Gastroesophageal sphincter (tissue), 4 donors: Measurements from ENCODE around the gene NUP133. TPM values are rescaled to one million over a fixed set of nuclear protein-coding genes. Genes with fewer than 3 reads are reported as not detected.
"Not testable (repeated sequence)": the region's sequence is repeated elsewhere in the genome, so short reads cannot be mapped to it uniquely, and the experiment has no call there.

Experiments used
- ATAC-seq: fragments of 150-250 bp; one replicate; pipeline ENCODE4 v1.9.1; 2016; ENCODE audit warnings: mild to moderate bottlenecking, moderate library complexity
- H3K27ac ChIP-seq, 4 donors: fragments of 200-600 bp; sonication (generic) in 3 of 4; 1 replicate in 3 of 4; 2 replicates in 1 of 4; pipeline ENCODE4 v1.5.1; 2016 to 2019
- H3K27me3 ChIP-seq: fragments of 200-600 bp; sonication (generic); one replicate; pipeline ENCODE4 v1.5.1; 2019
- H3K36me3 ChIP-seq, 2 donors: fragments of 200-600 bp; sonication (generic); one replicate each; pipeline ENCODE4 v1.5.1; 2019; ENCODE audit warnings: control low read depth in 1 of 2
- H3K4me1 ChIP-seq, 3 donors: fragments of 200-600 bp; sonication (generic); 1 replicate in 2 of 3; 2 replicates in 1 of 3; pipeline ENCODE4 v1.5.1; 2016 to 2019; ENCODE audit warnings: control low read depth in 2 of 3
- H3K4me3 ChIP-seq, 2 donors: fragments of 200-600 bp; sonication (generic); one replicate each; pipeline ENCODE4 v1.5.1; 2019; ENCODE audit warnings: mild to moderate bottlenecking in 1 of 2, moderate library complexity in 1 of 2
- H3K9me3 ChIP-seq, 3 donors: fragments of 200-600 bp; sonication (generic); one replicate each; pipeline ENCODE4 v1.5.1; 2017 to 2019; ENCODE audit warnings: control low read depth in 2 of 3
- EP300 ChIP-seq: sonication (generic); formaldehyde crosslinking; IDR thresholded peaks from one replicate; pipeline ENCODE4 v1.6.1; 2017; ENCODE audit warnings: antibody characterized with exemption, mild to moderate bottlenecking
- POLR2A ChIP-seq, 2 donors: fragments of 450-650 bp; IDR thresholded peaks; one replicate each; pipeline ENCODE4 v1.6.1; 2017; ENCODE audit warnings: antibody characterized with exemption in 2 of 2, mild to moderate bottlenecking in 2 of 2, moderate library complexity in 1 of 2
- POLR2AphosphoS5 ChIP-seq: sonication (generic); formaldehyde crosslinking; IDR thresholded peaks from one replicate; pipeline ENCODE4 v1.6.1; 2017; ENCODE audit warnings: antibody characterized with exemption
- WGBS, 2 donors: methylation state at CpG; one replicate each; pipeline ENCODE4 v1.1.5; 2018; ENCODE audit warnings: low coverage in 1 of 2; 5-methylcytosine and 5-hydroxymethylcytosine counted together
- total RNA-seq, 4 donors: library from RNA; depleted of rRNA; stranded (reverse); fragments of >200 nt; gene quantifications; one replicate each; pipeline ENCODE4 v1.1.0, GENCODE V29; 2016
- TF ChIP-seq, protein P1 (sequence below), 4 experiments: fragments of 200-600 bp in 2 of 4; fragments of 450-650 bp in 2 of 4; sonication (generic) in 1 of 4; IDR thresholded peaks; one replicate each; pipeline ENCODE4 v1.5.1; 2017 to 2019; ENCODE audit warnings: antibody characterized with exemption in 4 of 4, mild to moderate bottlenecking in 2 of 4, moderate library complexity in 2 of 4

Gene NUP133
- total RNA-seq, 4 donors from 2014 or later = 20.5 to 30.2 (median 26.7) TPM

DNA sequence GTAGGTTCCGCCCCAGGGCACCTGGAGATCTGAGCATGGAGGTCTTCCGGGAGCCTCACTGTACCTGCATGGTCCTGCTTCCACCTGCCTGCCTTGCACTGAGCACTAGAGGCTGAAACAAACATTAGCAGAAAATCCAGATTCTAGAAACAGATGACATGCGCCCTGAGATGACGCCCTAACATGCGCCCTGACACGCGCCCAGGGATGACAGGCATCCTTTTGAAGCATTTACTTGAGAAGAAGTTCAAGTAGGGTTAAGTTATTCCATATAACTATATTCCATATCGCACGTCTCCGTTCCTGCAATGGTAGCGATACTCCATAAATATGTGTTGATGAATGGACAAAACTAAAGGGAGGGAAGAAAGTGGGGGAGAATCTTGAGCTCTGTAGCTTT, 87.9 kb downstream of the NUP133 start:
- Histone ChIP-seq H3K4me1 (no peaks in the 10 kb centered on the region), H3K36me3 (no peaks in the 10 kb centered on the region), H3K9me3 (peaks cover 0 to 13% (median 3%) of the 10 kb centered on the region in 3 donors), H3K4me3 (no peak overlapping the region), H3K27me3 (peaks cover 20% of the 10 kb centered on the region), H3K27ac (no peak overlapping the region)
- ATAC-seq = no peak
- 80 to 86% methylated on average over 7 to 9 of the region's 11 CpGs for WGBS, 2 donors
- no peak for TF ChIP-seq EP300
- TF ChIP-seq POLR2AphosphoS5 = no peak
- TF ChIP-seq POLR2A (IDR thresholded peaks at IDR 0.05) = no peak
- TF ChIP-seq, protein P1, sequence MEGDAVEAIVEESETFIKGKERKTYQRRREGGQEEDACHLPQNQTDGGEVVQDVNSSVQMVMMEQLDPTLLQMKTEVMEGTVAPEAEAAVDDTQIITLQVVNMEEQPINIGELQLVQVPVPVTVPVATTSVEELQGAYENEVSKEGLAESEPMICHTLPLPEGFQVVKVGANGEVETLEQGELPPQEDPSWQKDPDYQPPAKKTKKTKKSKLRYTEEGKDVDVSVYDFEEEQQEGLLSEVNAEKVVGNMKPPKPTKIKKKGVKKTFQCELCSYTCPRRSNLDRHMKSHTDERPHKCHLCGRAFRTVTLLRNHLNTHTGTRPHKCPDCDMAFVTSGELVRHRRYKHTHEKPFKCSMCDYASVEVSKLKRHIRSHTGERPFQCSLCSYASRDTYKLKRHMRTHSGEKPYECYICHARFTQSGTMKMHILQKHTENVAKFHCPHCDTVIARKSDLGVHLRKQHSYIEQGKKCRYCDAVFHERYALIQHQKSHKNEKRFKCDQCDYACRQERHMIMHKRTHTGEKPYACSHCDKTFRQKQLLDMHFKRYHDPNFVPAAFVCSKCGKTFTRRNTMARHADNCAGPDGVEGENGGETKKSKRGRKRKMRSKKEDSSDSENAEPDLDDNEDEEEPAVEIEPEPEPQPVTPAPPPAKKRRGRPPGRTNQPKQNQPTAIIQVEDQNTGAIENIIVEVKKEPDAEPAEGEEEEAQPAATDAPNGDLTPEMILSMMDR (IDR thresholded peaks at IDR 0.05) = no peak

DNA sequence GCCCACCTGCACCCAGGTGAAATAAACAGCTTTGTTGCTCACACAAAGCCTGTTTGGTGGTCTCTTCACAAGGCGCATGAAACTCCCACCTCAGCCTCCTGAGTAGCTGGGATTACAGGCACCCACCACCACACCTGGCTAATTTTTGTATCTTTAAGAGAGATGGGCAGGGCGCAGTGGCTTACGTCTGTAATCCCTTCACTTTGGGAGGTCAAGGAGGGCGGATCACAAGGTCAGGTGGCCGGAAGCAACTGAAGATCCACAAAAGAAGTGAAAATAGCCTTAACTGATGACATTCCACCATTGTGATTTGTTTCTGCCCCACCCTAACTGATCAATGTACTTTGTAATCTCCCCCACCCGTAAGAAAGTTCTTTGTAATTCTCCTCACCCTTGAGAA, 89.6 kb downstream of the NUP133 start:
- 56% methylated on average over 1 of the region's 6 CpGs; no CpG with 5 or more reads in 1 of the 2 donors for WGBS, 2 donors
- not testable (repeated sequence) for ATAC-seq, H3K4me3 ChIP-seq

DNA sequence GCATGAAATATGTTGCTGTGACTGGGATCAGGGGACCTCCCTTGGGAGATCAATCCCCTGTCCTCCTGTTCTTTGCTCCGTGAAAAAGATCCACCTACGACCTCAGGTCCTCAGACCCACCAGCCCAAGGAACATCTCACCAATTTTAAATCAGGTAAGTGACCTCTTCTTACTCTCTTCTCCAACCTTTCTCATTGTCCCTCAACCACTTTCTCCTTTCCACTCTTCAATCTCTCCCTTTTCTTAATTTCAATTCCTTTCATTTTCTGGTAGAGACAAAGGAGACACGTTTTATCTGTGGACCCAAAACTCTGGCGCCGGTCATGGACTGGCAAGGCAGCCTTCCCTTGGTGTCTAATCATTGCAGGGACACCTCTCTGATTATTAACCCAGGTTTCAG, 95.3 kb downstream of the NUP133 start:
- Histone ChIP-seq H3K27me3 (peaks cover 38% of the 10 kb centered on the region), H3K4me1 (peaks cover 0 to 39% (median 14%) of the 10 kb centered on the region in 3 donors)
- 50 to 79% methylated on average over 2 to 5 of the region's 5 CpGs for WGBS, 2 donors
- H3K4me3 ChIP-seq, H3K36me3 ChIP-seq, H3K9me3 ChIP-seq, H3K27ac ChIP-seq, ATAC-seq: not testable (repeated sequence)

More for the DNA sequence above, 89.6 kb downstream of the NUP133 start:
- H3K9me3 ChIP-seq, H3K36me3 ChIP-seq, H3K27ac ChIP-seq, H3K4me1 ChIP-seq: not testable (repeated sequence)
- H3K27me3 ChIP-seq = peaks cover 15% of the 10 kb centered on the region

DNA sequence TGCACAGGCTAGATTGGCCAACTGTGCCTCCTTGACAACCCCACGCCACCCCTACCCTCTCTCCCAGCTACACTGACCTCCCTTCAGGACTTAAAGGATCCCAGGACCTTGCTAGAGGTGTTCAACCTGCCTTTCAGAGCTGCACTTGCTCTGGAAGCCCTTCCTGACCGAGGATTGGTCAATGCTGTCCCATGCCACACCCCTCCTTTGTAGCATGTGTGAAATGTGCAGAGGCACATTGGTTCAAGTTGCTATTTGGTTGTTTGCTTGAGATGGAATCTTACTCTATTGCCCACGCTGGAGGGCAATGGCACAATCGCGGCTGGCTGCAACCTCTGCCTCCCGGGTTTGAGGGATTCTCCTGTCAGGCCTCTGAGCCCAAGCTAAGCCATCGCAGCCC, 96.1 kb downstream of the NUP133 start:
- Histone ChIP-seq H3K9me3 (no peaks in the 10 kb centered on the region), H3K4me3 (no peak overlapping the region), H3K27ac (no peak overlapping the region), H3K36me3 (no peaks in the 10 kb centered on the region), H3K4me1 (peaks cover 4 to 47% (median 22%) of the 10 kb centered on the region in 3 donors), H3K27me3 (peaks cover 45% of the 10 kb centered on the region)
- TF ChIP-seq POLR2A (IDR thresholded peaks at IDR 0.05) (no peak), POLR2AphosphoS5 (no peak), EP300 (no peak)
- TF ChIP-seq, protein P1 (IDR thresholded peaks at IDR 0.05) = no peak
- WGBS, 2 donors = 68 to 72% methylated on average over 2 of the region's 7 CpGs
- no peak for ATAC-seq

DNA sequence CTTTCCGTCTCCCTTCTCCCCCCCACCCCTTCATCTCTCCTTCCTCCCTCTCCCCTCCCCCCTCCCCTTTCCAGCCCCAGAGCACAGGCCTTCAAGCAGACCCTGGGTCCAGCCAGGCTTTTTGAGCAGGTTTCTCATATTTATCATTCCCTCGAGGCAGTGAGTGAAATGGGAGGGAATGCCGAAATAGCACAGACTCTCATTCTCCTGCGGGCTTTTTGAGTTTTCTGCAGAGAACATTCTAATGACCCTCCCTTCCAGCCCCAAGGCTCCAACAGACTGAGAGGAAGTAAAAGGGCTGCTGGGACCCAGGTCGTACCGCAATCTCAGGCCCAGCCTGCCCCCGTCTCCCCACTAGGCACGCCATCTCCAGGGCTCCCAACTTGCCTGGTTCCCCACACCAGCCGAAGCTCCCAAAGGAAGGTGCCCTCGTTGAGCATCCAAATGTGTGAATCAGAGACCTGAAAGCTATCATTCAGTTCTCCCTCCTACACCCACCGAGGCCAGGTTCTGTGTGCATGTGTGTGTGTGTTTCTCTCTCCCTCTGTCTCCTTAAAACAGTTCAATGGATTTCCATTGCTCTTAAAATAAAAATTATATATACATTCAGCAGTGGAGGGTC, 96.6 kb downstream of the NUP133 start:
- peaks cover 4 to 52% (median 22%) of the 10 kb centered on the region in 3 donors for H3K4me1 ChIP-seq
- no peak for ATAC-seq
- H3K4me3 ChIP-seq = no peak overlapping the region
- H3K27me3 ChIP-seq = peaks cover 50% of the 10 kb centered on the region
- no peak for TF ChIP-seq POLR2AphosphoS5
- TF ChIP-seq, protein P1 (IDR thresholded peaks at IDR 0.05) = no peak
- no peak for TF ChIP-seq POLR2A (IDR thresholded peaks at IDR 0.05)
- TF ChIP-seq EP300 = no peak
- no peaks in the 10 kb centered on the region for H3K9me3 ChIP-seq
- no peak overlapping the region for H3K27ac ChIP-seq
- H3K36me3 ChIP-seq = no peaks in the 10 kb centered on the region
- 50 to 53% methylated on average over 2 to 5 of the region's 11 CpGs for whole genome bisulfite sequencing, 2 donors

DNA sequence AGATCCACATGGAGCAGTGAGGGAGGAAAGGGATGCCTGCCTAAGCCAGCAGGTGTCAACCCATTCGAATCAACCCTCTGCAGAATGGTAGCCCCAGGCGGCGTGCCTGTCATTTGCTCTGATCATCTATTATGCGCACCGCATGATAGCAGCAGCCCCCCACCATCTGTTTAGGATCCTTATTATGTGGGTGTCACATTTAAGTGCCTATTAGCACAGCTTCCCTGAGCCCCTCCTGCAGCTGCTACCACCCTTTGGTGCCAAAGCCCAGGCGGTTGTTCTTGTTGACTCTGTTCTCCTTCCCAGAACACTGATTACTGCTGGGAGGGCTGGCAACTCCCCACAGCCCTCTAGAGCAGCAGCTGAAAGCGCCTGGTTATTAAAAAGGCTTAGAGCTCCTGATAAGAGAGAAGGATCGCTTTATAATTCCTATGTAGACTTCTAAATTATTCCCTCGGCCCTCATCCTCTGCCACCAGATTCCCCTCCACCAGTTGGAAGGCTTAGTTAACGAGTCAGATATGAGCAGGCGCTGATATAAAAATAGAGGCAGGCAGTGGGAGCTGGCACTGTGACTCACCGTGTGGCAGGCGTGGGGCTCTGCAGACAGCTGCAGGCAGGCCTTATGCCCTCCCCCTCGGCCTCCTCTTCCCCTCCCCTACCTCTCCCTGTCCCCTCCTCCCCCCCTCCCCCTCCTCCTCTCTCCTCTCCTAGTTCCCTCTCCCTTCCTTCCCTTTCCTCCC, 97.3 kb downstream of the NUP133 start:
- ATAC-seq = peak; percentile 61
- Histone ChIP-seq H3K27me3 (peaks cover 57% of the 10 kb centered on the region), H3K27ac (peak overlapping the region in 2 of 4 donors; percentile 29 to 57), H3K36me3 (no peaks in the 10 kb centered on the region), H3K4me3 (peak overlapping the region in 1 of 2 donors; percentile 5), H3K9me3 (no peaks in the 10 kb centered on the region), H3K4me1 (peaks cover 4 to 53% (median 22%) of the 10 kb centered on the region in 3 donors)
- 2 to 31% methylated on average over 8 to 9 of the region's 14 CpGs for WGBS, 2 donors
- no peak for TF ChIP-seq EP300
- TF ChIP-seq POLR2AphosphoS5 = peak; percentile 26
- TF ChIP-seq, protein P1 (IDR thresholded peaks at IDR 0.05) = peak in 1 of 4 experiments; percentile 13
